HG03159 (cell line): ENCODE measurements around the gene KIF26B.

Experiments
- ATAC-seq: cut with Tn5 transposase; IDR thresholded peaks from one replicate; pipeline ENCODE4 v1.9.1; 2021; ENCODE audit warnings: mild to moderate bottlenecking, moderate library complexity; ENCODE audit not compliant: unreplicated experiment

The KIF26B gene

DNA sequence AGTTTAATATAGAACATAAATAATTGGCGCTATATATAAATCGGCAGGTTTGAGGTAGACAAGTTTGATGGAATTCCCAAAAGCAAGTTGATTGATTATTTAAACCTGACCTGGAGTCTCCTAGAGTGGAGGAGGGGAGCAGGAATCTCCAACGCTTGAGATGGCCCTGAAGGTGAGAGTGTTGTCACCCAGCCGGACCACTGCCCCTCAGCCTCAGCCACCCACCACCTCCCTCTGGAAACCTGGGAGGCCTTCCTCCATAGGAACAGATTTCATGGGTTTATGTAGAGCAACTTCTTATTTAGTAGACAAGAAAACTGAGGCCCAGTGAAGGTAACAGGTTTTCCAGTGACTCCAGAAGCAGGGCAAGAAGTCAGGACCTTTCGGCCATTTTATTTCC lies 389.5 kb downstream of the KIF26B start:
- no peak for ATAC-seq

- ATAC-seq: no peak
Measured at GRCh38 chr1:245546875-245547274, 392.1 kb downstream of the KIF26B start.

DNA sequence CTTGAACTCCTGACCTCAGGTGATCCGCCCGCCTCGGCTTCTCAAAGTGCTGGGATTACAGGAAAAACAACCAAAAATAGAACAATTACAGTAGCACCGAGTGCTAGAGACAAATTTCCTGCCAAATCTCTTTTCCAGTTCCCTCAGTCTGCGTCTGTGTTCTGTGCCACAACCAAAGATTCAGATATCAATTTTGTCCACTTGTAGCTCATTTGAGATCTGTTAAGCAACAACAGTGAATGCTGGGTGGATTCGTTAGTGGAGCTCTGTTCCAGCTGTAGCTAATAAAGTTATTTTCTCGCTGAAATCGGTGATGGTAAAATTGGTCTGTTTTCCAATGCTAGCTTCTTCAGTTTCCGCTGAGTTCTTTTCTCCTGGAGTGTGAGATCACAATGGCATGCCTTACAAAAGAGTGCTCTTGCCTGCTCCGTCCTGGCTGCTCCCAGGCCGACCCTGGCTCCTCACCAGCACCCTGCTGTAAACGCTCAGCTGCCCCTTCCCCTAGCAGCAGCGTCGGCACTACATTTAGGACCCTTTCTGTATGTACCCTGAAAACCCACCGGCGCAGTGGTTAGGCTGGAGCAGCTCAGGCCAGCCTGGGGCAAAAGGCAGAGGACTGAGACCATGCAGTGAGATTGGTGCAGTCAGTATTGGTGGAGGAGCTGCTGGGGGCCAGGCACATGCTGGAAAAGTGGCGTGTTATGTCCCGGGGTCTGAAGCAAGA lies 395.4 kb downstream of the KIF26B start:
- no peak for ATAC-seq

GRCh38 chr1:245550720-245551043 lies 395.9 kb downstream of the KIF26B start:
- ATAC-seq: no peak

DNA sequence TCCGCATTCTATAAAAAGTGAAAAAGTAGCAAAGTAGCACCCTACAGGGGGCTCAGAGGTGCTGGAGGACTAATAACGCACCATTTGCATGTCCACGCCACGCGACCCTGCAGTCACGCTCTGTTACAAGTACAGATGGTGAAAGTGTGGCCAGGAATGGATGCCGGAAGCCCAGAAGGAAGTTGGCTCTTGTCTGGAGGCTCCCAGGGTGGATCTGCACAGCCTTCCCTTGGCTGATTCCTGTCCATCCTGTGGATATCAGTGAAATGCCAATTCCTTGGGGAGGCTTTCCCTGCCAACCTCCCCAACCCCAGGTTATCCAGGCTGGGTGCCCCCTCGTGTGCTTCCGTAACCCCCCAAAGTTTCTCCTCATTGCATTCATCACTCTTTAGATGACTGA lies 396.8 kb downstream of the KIF26B start:
- ATAC-seq: no peak

- no peak for ATAC-seq
Measured at GRCh38 chr1:245552331-245552730, 397.5 kb downstream of the KIF26B start.

DNA sequence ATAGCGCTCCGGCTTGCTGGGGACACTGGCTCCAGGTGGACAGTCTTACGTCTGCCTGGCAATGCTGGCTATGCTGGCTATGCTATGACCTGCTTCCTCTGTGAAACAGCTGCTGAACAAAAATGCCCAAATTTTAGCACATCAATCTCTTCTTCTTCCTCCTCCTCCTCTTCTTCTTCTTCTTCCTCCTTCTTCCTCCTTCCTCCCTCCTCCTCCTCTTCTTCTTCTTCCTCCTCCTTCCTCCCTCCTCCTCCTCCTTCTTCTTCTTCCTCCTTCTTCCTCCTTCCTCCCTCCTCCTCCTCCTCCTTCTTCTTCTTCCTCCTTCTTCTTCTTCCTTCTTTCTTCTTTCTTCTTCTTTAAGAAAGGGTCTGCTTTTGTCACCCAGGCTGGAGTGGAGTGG lies 401.3 kb downstream of the KIF26B start:
- no peak for ATAC-seq

DNA sequence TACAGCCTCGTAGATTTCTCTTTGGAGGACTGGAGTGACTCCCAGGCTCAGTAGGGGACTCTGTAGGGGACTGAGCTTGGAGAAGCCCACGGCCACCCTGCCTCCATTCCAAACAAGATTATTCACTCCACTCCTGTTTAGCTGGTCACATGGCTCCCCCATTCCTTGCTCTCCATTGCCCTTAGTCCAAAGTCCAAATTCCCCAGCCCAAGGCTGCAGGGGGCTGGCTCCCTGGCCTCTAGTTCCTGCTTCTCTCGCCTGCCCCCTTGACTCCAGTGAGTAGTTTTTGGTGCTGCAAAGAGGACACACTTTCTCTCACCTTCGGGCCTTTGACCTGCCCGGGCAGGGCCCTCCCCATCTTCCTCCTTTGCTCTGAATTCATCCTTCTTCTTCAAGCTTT lies 403.3 kb downstream of the KIF26B start:
- no peak for ATAC-seq

- no peak for ATAC-seq
Measured at GRCh38 chr1:245560316-245560859, 405.6 kb downstream of the KIF26B start.

GRCh38 chr1:245561665-245562234 lies 407.0 kb downstream of the KIF26B start:
- no peak for ATAC-seq

- ATAC-seq: no peak
Measured at GRCh38 chr1:245566134-245566533, 411.3 kb downstream of the KIF26B start.

- no peak for ATAC-seq
Measured at GRCh38 chr1:245566952-245567351, 412.2 kb downstream of the KIF26B start.

- ATAC-seq: no peak
Measured at GRCh38 chr1:245571815-245572294, 417.1 kb downstream of the KIF26B start.

DNA sequence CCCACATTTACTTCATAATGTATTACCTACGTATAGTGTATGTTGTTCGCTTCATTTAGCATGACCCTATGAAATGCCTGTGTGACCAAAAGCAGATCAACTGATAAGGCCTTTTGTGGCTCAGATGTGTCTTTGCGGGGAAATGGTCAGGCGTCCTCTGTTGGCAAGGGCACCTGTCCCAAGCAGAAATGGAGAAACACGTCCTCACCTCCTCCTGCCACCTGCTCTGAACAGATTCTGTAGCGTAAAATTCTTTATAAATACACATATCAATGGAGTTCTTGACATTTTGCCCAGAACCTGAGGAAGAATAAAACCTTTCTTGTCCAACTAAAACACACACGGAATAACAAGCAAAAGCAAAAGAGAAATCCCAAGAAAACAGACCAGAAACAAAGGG lies 417.9 kb downstream of the KIF26B start:
- no peak for ATAC-seq

GRCh38 chr1:245575710-245576109 lies 420.9 kb downstream of the KIF26B start:
- no peak for ATAC-seq

DNA sequence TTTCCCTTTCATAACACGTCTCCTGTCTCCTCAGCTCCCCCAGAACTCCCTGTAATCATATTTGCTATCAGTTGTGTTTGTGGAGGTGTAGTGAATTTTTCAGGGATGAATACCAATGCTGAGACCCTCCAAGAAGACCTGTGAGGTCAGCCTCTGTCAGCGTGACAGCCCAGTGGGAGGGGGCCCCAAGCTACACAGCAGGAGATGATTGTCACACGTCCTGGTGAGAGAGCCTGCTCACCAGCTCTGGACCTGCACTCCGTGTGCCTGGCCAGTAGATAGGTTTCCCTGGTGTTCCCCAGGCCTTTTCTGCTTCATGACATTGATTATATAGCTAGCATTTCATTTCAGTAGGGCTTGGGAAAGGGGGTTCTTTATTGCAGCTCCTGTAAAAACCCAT lies 421.5 kb downstream of the KIF26B start:
- no peak for ATAC-seq

- no peak for ATAC-seq
Measured at GRCh38 chr1:245577191-245578157, 422.7 kb downstream of the KIF26B start.

DNA sequence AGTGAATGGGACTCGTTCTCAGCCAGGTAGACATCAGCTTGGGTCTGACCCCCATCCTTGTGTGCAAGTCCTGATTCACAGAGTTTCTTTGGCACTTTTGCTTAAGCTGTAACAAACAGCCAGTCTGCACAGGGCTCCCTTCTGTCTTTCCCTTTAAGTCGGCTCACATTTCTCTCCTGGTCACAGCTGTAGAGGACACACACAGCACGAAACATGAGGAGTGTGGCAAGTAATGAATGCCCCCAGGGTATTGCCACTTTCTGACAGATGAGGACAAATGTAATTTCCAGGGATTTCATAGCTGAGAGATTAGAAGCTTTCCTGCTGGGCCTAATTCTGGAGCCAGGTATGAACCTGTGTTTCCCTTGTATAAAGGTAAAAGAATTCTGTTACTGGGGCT lies 423.5 kb downstream of the KIF26B start:
- no peak for ATAC-seq

DNA sequence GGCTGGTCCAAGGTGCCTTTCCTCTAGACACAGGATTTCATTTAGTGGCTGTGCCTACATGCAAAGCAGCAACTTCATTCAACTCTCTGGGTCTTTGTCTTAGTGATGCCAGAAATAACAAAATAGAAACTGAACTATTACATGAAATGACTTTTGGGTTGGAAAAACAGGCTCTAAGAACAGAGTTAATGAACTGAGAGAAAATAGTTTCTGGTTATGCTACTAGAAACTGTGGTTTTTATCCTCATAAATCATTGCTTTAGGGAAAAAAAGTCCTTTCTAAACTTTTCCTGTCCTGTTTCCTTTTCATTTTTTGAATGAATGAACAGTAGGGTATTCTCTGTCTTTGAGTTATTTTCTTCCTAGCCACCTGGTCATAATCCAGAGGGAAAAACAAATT lies 424.0 kb downstream of the KIF26B start:
- ATAC-seq: no peak

- no peak for ATAC-seq
Measured at GRCh38 chr1:245579881-245580280, 425.1 kb downstream of the KIF26B start.

GRCh38 chr1:245580651-245581050 lies 425.9 kb downstream of the KIF26B start:
- no peak for ATAC-seq
